H1 (cell line): ENCODE results near the gene TBC1D4.

ENCODE experiments used
- EP300 ChIP-seq, 2 experiments: IDR thresholded peaks; 1 replicate in 1 of 2; 2 replicates in 1 of 2; pipeline ENCODE4 v1.6.1; 2011 to 2012; ENCODE audit warnings: low read depth in 2 of 2, low read length in 2 of 2, mild to moderate bottlenecking in 2 of 2, borderline replicate concordance in 1 of 2, inconsistent platforms in 1 of 2, moderate library complexity in 1 of 2
- POLR2A ChIP-seq, 2 experiments: IDR thresholded peaks; 1 replicate in 1 of 2; 2 replicates in 1 of 2; pipeline ENCODE4 v1.6.1; 2011; ENCODE audit warnings: low read depth in 2 of 2, low read length in 2 of 2, mild to moderate bottlenecking in 2 of 2; ENCODE audit errors: control extremely low read depth in 1 of 2
- TF ChIP-seq, protein P1 (sequence below): IDR thresholded peaks from 2 replicates; pipeline ENCODE4 v1.6.1; 2011; ENCODE audit warnings: low read depth, mild to moderate bottlenecking, low read length; ENCODE audit not compliant: insufficient read depth

DNA sequence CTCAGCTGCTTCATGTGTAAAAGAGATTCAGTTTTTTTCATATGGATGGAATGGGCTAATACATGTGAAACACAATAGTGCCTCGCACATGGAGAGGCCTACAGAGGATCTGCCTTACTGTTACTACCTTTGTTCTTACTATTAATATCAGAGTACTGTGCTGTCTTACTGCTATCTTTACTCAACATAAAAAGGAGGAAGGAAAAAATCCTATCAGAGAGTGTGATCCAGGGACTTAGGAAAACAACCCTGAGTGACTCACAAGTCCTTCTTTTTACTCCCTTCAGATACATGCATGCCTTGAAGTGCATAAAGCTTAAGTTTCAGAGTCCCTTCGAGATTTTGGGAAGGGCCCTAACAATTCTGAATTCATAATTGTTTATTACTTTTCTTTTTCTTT is 136.8 kb downstream of the TBC1D4 start:
- TF ChIP-seq POLR2A (IDR thresholded peaks at IDR 0.05; ENCODE audit: control extremely low read depth in 1 of 2, low read depth in 2 of 2, low read length in 2 of 2) (no peak), EP300 (IDR thresholded peaks at IDR 0.05; ENCODE audit: borderline replicate concordance in 1 of 2, low read depth in 2 of 2, low read length in 2 of 2) (no peak)
- TF ChIP-seq, protein P1, sequence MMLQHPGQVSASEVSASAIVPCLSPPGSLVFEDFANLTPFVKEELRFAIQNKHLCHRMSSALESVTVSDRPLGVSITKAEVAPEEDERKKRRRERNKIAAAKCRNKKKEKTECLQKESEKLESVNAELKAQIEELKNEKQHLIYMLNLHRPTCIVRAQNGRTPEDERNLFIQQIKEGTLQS: no peak
